Neural cell (in vitro differentiated cells): ENCODE data around the gene ERGIC2. TPM values are rescaled to one million over a fixed set of nuclear protein-coding genes. Genes with fewer than 3 reads are reported as not detected.

Source experiments
- H2AFZ ChIP-seq: fragments of 200-600, 300-800 bp; sonication (generic), shearing (Covaris generic); 2 replicates; pipeline ENCODE4 v1.6.0; 2014; ENCODE audit warnings: low read depth, mild to moderate bottlenecking, antibody characterized with exemption, low read length, moderate library complexity
- H3F3A ChIP-seq: fragments of 200-600 bp; shearing (Covaris generic); 2 replicates; pipeline ENCODE4 v1.6.1; 2016; ENCODE audit warnings: mild to moderate bottlenecking, moderate library complexity, mixed read lengths, antibody characterized with exemption, low read length; ENCODE audit not compliant: insufficient read depth, poor library complexity, severe bottlenecking
- H3K27ac ChIP-seq: fragments of 200-600, 300-800 bp; sonication (generic), shearing (Covaris generic); 2 replicates; pipeline ENCODE4 v1.5.1; 2014; ENCODE audit warnings: mild to moderate bottlenecking, low read length, moderate library complexity
- H3K27me3 ChIP-seq: fragments of 300-800, 200-600 bp; sonication (generic), shearing (Covaris generic); 2 replicates; pipeline ENCODE4 v1.6.0; 2014; ENCODE audit warnings: mild to moderate bottlenecking, low read depth, low read length, moderate library complexity; ENCODE audit not compliant: insufficient read depth
- H3K36me3 ChIP-seq: fragments of 300-800, 200-600 bp; sonication (generic), shearing (Covaris generic); 2 replicates; pipeline ENCODE4 v1.5.1; 2014; ENCODE audit warnings: mild to moderate bottlenecking, antibody characterized with exemption, low read length, moderate library complexity; ENCODE audit not compliant: insufficient read depth
- H3K4me2 ChIP-seq: fragments of 300-800, 200-600 bp; sonication (generic), shearing (Covaris generic); 2 replicates; pipeline ENCODE4 v1.6.0; 2014; ENCODE audit warnings: mild to moderate bottlenecking, low read length
- H3K4me3 ChIP-seq: fragments of 300-800, 200-600 bp; sonication (generic), shearing (Covaris generic); 2 replicates; pipeline ENCODE4 v1.5.1; 2014; ENCODE audit warnings: mild to moderate bottlenecking, low read length, moderate library complexity
- H3K79me2 ChIP-seq: fragments of 200-600 bp; shearing (Covaris generic); replicated peaks from 2 replicates; pipeline ENCODE4 v1.6.0; 2014; ENCODE audit warnings: mild to moderate bottlenecking, low read length, moderate library complexity; ENCODE audit not compliant: insufficient read depth
- H3K9ac ChIP-seq: fragments of 300-800, 200-600 bp; sonication (generic), shearing (Covaris generic); 2 replicates; pipeline ENCODE4 v1.6.1; 2016; ENCODE audit warnings: mild to moderate bottlenecking, low read length, mixed read lengths
- H3K9me2 ChIP-seq: fragments of 200-600 bp; shearing (Covaris generic); 2 replicates; pipeline ENCODE4 v1.6.1; 2016; ENCODE audit warnings: mild to moderate bottlenecking, low read length, mixed read lengths; ENCODE audit not compliant: insufficient read depth
- H3K9me3 ChIP-seq: fragments of 200-600, 300-800 bp; sonication (generic), shearing (Covaris generic); 2 replicates; pipeline ENCODE4 v1.6.1; 2016; ENCODE audit warnings: mild to moderate bottlenecking, mixed run types, low read length, moderate library complexity, mixed read lengths
- H4K20me1 ChIP-seq: fragments of 200-600 bp; shearing (Covaris generic); 2 replicates; pipeline ENCODE4 v1.6.1; 2016; ENCODE audit warnings: mild to moderate bottlenecking, mixed run types; ENCODE audit not compliant: insufficient read depth
- EP300 ChIP-seq: fragments of 450-650 bp; conservative IDR thresholded peaks from 2 replicates; pipeline ENCODE4 v1.6.1; 2014; ENCODE audit warnings: antibody characterized with exemption, mild to moderate bottlenecking, moderate library complexity; ENCODE audit not compliant: poor library complexity, severe bottlenecking
- EZH2 ChIP-seq: fragments of 200-600, 300-800 bp; shearing (Covaris generic), sonication (generic); IDR thresholded peaks from 2 replicates; pipeline ENCODE4 v1.6.1; 2014; ENCODE audit warnings: antibody characterized with exemption, low read length, borderline replicate concordance, mild to moderate bottlenecking; ENCODE audit not compliant: insufficient read depth, poor library complexity, severe bottlenecking
- MXI1 ChIP-seq: fragments of 450-650 bp; conservative IDR thresholded peaks from 2 replicates; pipeline ENCODE4 v1.6.1; 2014; ENCODE audit warnings: antibody characterized with exemption, mild to moderate bottlenecking; ENCODE audit not compliant: poor library complexity, severe bottlenecking
- POLR2AphosphoS5 ChIP-seq: IDR thresholded peaks from 2 replicates; pipeline ENCODE4 v1.6.1; 2012
- RAD21 ChIP-seq: fragments of 450-650 bp; conservative IDR thresholded peaks from 2 replicates; pipeline ENCODE4 v1.6.1; 2014; ENCODE audit warnings: antibody characterized with exemption, mild to moderate bottlenecking, moderate library complexity
- SMC3 ChIP-seq: fragments of 450-650 bp; conservative IDR thresholded peaks from 2 replicates; pipeline ENCODE4 v1.6.1; 2014; ENCODE audit warnings: antibody characterized with exemption, mild to moderate bottlenecking, moderate library complexity; ENCODE audit not compliant: poor library complexity
- TAF1 ChIP-seq: IDR thresholded peaks from 2 replicates; pipeline ENCODE4 v1.6.1; 2012; ENCODE audit warnings: low read depth
- polyA plus RNA-seq: library from polyadenylated mRNA; depleted of rRNA; stranded (reverse); fragments of >200 nt; gene quantifications from 2 replicates; pipeline ENCODE4 v1.2.3, GENCODE V29; 2014
- TF ChIP-seq, protein P1 (sequence below): fragments of 450-650 bp; IDR thresholded peaks from 2 replicates; pipeline ENCODE4 v1.5.1; 2014; ENCODE audit warnings: antibody characterized with exemption, mild to moderate bottlenecking, moderate library complexity; ENCODE audit not compliant: poor library complexity, severe bottlenecking
- TF ChIP-seq, protein P2 (sequence below): IDR thresholded peaks from 2 replicates; pipeline ENCODE4 v1.6.1; 2012; ENCODE audit warnings: borderline replicate concordance

ERGIC2 gene
- polyA plus RNA-seq, 1 donor from 2014 or later, result 106 TPM

DNA sequence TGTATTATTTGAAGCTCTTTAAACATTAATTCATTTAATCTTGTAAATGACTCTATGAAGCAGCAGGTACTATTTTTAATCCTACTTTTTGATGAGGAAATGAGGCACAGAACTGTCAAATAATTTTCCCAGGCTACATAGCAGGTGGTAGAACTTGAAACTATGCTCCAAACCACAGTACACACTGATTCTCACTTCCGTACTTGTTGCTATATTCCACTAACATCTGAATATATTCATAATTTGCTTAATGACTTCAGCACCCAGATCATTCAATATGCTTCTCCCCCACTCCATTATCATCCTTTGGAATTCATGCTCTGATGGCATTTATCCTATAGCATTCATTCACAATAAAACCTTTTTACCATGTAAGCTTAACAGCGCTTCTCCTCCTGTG, 4.9 kb downstream of the ERGIC2 start:
- no peaks in the 10 kb centered on the region for H4K20me1 ChIP-seq
- H3K27ac ChIP-seq, result no peak overlapping the region
- peaks cover 59% of the 10 kb centered on the region for H3K79me2 ChIP-seq
- H3K9me3 ChIP-seq, result no peaks in the 10 kb centered on the region
- H2AFZ ChIP-seq, result no peak overlapping the region
- H3K27me3 ChIP-seq, result no peaks in the 10 kb centered on the region
- no peak overlapping the region for H3K9ac ChIP-seq
- no peaks in the 10 kb centered on the region for H3K36me3 ChIP-seq
- H3K4me2 ChIP-seq, result no peak overlapping the region
- no peak overlapping the region for H3K4me3 ChIP-seq
- H3F3A ChIP-seq, result no peaks in the 10 kb centered on the region
- H3K9me2 ChIP-seq, result no peaks in the 10 kb centered on the region
- TF ChIP-seq POLR2AphosphoS5, result no peak
- TF ChIP-seq, protein P1, sequence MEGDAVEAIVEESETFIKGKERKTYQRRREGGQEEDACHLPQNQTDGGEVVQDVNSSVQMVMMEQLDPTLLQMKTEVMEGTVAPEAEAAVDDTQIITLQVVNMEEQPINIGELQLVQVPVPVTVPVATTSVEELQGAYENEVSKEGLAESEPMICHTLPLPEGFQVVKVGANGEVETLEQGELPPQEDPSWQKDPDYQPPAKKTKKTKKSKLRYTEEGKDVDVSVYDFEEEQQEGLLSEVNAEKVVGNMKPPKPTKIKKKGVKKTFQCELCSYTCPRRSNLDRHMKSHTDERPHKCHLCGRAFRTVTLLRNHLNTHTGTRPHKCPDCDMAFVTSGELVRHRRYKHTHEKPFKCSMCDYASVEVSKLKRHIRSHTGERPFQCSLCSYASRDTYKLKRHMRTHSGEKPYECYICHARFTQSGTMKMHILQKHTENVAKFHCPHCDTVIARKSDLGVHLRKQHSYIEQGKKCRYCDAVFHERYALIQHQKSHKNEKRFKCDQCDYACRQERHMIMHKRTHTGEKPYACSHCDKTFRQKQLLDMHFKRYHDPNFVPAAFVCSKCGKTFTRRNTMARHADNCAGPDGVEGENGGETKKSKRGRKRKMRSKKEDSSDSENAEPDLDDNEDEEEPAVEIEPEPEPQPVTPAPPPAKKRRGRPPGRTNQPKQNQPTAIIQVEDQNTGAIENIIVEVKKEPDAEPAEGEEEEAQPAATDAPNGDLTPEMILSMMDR, result no peak
- TF ChIP-seq MXI1, result no peak
- no peak for TF ChIP-seq SMC3

DNA sequence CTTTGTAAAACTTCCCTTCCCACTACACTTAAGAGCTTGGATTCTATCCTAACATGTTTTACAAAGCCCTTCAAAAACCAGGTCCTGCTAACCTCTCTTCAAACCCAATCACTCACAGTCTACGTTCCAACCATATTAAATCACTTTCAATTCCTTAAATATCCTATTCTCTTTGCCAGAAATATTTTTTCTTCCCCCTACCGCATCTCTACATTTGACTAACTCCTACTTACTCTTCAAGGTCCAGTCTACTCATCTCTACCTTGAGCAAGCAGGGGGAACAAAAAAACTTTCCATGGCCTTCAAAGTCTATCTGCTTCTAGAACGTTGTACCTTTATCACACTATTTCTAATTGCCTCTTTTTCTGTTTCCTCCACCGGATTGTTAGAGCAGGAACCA, 6.1 kb downstream of the ERGIC2 start:
- Histone ChIP-seq H3K9me2 (no peaks in the 10 kb centered on the region), H3F3A (no peaks in the 10 kb centered on the region), H2AFZ (no peak overlapping the region), H3K9me3 (no peaks in the 10 kb centered on the region), H3K27me3 (no peaks in the 10 kb centered on the region), H3K36me3 (no peaks in the 10 kb centered on the region), H3K9ac (no peak overlapping the region), H3K79me2 (peaks cover 56% of the 10 kb centered on the region), H3K4me3 (no peak overlapping the region), H3K27ac (no peak overlapping the region), H4K20me1 (no peaks in the 10 kb centered on the region), H3K4me2 (no peak overlapping the region)
- no peak for TF ChIP-seq EP300
- no peak for TF ChIP-seq SMC3
- no peak for TF ChIP-seq RAD21
- TF ChIP-seq POLR2AphosphoS5, result no peak
- no peak for TF ChIP-seq EZH2
- TF ChIP-seq TAF1, result no peak
- TF ChIP-seq MXI1, result no peak
- TF ChIP-seq, protein P1, result no peak
- TF ChIP-seq, protein P2, sequence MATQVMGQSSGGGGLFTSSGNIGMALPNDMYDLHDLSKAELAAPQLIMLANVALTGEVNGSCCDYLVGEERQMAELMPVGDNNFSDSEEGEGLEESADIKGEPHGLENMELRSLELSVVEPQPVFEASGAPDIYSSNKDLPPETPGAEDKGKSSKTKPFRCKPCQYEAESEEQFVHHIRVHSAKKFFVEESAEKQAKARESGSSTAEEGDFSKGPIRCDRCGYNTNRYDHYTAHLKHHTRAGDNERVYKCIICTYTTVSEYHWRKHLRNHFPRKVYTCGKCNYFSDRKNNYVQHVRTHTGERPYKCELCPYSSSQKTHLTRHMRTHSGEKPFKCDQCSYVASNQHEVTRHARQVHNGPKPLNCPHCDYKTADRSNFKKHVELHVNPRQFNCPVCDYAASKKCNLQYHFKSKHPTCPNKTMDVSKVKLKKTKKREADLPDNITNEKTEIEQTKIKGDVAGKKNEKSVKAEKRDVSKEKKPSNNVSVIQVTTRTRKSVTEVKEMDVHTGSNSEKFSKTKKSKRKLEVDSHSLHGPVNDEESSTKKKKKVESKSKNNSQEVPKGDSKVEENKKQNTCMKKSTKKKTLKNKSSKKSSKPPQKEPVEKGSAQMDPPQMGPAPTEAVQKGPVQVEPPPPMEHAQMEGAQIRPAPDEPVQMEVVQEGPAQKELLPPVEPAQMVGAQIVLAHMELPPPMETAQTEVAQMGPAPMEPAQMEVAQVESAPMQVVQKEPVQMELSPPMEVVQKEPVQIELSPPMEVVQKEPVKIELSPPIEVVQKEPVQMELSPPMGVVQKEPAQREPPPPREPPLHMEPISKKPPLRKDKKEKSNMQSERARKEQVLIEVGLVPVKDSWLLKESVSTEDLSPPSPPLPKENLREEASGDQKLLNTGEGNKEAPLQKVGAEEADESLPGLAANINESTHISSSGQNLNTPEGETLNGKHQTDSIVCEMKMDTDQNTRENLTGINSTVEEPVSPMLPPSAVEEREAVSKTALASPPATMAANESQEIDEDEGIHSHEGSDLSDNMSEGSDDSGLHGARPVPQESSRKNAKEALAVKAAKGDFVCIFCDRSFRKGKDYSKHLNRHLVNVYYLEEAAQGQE, result no peak
